PFSK-1 (cell line): ENCODE results near the gene SCN4B.

Experiments used
- FOXP2 ChIP-seq: optimal IDR thresholded peaks from 2 replicates; pipeline ENCODE3; 2011; ENCODE audit warnings: borderline replicate concordance, control low read depth, inconsistent platforms; ENCODE audit not compliant: insufficient read depth; ENCODE audit errors: extremely low read length, extremely low read depth
- POLR2AphosphoS5 ChIP-seq: IDR thresholded peaks from 2 replicates; pipeline ENCODE4 v1.6.1; 2012; ENCODE audit warnings: low read depth, mild to moderate bottlenecking, control low read depth, low read length, moderate library complexity
- REST ChIP-seq, 2 experiments: IDR thresholded peaks; 2 replicates each; pipeline versions ENCODE4 v1.6.1 to v1.8.0; 2011 to 2012; ENCODE audit warnings: low read depth in 2 of 2, low read length in 2 of 2, control low read depth in 1 of 2, inconsistent platforms in 1 of 2, mild to moderate bottlenecking in 1 of 2, moderate library complexity in 1 of 2; ENCODE audit not compliant: insufficient read depth in 1 of 2
- SIN3A ChIP-seq: IDR thresholded peaks from 2 replicates; pipeline ENCODE4 v1.6.1; 2012; ENCODE audit warnings: mild to moderate bottlenecking, low read length, moderate library complexity, borderline replicate concordance; ENCODE audit not compliant: insufficient read depth
- TAF1 ChIP-seq: IDR thresholded peaks from 2 replicates; pipeline ENCODE4 v1.6.1; 2012; ENCODE audit warnings: low read length, control low read depth, borderline replicate concordance; ENCODE audit not compliant: insufficient read depth

SCN4B gene

GRCh38 chr11:118153976-118154375, 1.4 kb upstream of the SCN4B start:
- TF ChIP-seq REST (IDR thresholded peaks at IDR 0.05; ENCODE audit: insufficient read depth in 1 of 2, low read depth in 2 of 2, low read length in 2 of 2) (no peak), FOXP2 (no peak), SIN3A (no peak), TAF1 (no peak), POLR2AphosphoS5 (no peak)

GRCh38 chr11:118153516-118153915, 893 bp upstream of the SCN4B start:
- TF ChIP-seq FOXP2 (no peak), SIN3A (no peak), POLR2AphosphoS5 (no peak), TAF1 (no peak), REST (IDR thresholded peaks at IDR 0.05; ENCODE audit: insufficient read depth in 1 of 2, low read depth in 2 of 2, low read length in 2 of 2) (no peak)

- TF ChIP-seq FOXP2 (no peak), SIN3A (no peak), TAF1 (no peak), POLR2AphosphoS5 (no peak), REST (IDR thresholded peaks at IDR 0.05; ENCODE audit: insufficient read depth in 1 of 2, low read depth in 2 of 2, low read length in 2 of 2) (no peak)
Measured at GRCh38 chr11:118152020-118152551, 537 bp downstream of the SCN4B start.

GRCh38 chr11:118151431-118151830, 1.2 kb downstream of the SCN4B start:
- TF ChIP-seq TAF1 (no peak), POLR2AphosphoS5 (no peak), SIN3A (no peak), FOXP2 (no peak), REST (IDR thresholded peaks at IDR 0.05; ENCODE audit: insufficient read depth in 1 of 2, low read depth in 2 of 2, low read length in 2 of 2) (no peak)

- TF ChIP-seq SIN3A (no peak), REST (IDR thresholded peaks at IDR 0.05; ENCODE audit: insufficient read depth in 1 of 2, low read depth in 2 of 2, low read length in 2 of 2) (no peak), POLR2AphosphoS5 (no peak)
Measured at GRCh38 chr11:118149493-118149892, 3.1 kb downstream of the SCN4B start.
